Measurements from ENCODE around the gene GGCT.

- TF ChIP-seq POLR2A (IDR thresholded peaks at IDR 0.05; ENCODE audit: low read depth, low read length) = no peak
- TF ChIP-seq TAF1 (IDR thresholded peaks at IDR 0.05; ENCODE audit: low read depth, low read length) = no peak
- no peak for TF ChIP-seq POLR2AphosphoS5 (IDR thresholded peaks at IDR 0.05; ENCODE audit: low read depth, low read length)
- TF ChIP-seq POU2F2 (IDR thresholded peaks at IDR 0.05; ENCODE audit: low read depth, low read length) = no peak
- no peak for TF ChIP-seq SPI1 (IDR thresholded peaks at IDR 0.05; ENCODE audit: low read depth, low read length)
Observed at GRCh38 chr7:30546596-30546995, 42.0 kb upstream of the GGCT start.
